Embryonic facial prominence (tissue), 1 donor: Measurements from ENCODE around the gene SEMA5A.

Experiments used
- DNase-seq: peaks from one replicate; pipeline ENCODE4 v3.0.0-alpha.2; 2016; ENCODE audit errors: extremely low spot score

The SEMA5A gene

GRCh38 chr5:9331372-9331771, 214.5 kb downstream of the SEMA5A start:
- DNase-seq, result no peak

DNA sequence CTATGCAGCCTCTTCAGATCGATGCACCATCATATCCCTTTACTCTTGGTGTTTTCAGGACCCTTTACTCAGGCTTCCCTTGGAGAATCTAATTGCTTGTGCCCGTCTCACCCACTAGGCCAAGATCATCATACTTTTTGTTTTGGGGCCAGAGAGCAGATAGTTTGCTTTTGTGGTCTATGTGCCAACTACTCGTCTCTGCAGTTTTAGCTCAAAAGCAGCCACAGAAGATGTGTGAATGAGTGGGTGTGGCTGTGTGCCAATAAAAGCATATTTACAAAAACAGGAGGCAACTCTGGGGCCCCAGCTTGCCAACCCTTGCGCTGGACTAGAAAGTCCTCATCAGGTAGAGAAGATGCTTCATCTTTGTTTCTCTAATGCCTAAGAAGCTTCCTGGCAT, 216.8 kb downstream of the SEMA5A start:
- DNase-seq, result no peak

GRCh38 chr5:9325549-9325948, 220.3 kb downstream of the SEMA5A start:
- no peak for DNase-seq

DNA sequence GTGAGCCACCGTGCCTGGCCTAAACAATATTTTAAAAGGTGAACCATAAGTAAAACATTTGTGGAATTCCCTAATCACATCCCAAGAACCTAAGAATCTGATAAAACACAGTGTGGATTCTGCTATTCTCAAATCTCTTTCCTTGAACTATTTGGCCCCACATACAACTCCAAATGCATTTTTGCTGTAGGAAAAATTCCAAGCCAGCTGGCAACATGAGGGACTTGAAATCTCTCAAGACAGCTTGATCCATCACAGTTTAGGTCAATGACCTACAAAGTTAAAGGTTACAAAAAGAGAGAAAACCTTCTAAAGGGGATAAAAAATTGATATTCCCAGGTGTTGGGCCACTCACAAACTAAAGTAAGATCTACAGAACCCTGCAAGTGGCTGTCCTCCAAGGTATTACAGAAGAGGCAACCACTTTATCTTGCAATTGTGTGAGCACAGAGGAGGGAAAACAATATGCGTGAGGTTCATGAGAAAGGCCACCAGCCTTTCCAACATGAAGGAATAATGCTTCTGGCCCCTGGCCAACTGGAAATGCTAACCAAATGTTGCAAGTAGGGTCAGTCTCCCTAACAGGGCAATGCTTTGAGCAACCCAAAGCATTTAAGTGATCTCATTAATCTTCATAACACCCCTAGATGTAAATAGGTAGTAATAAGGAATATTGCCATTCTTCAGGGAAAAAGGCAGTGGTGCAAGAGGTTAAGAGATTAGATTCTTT, 221.4 kb downstream of the SEMA5A start:
- DNase-seq, result no peak

- DNase-seq, result no peak
These were observed 225.2 kb downstream of the SEMA5A start for GRCh38 chr5:9320652-9321051.

DNA sequence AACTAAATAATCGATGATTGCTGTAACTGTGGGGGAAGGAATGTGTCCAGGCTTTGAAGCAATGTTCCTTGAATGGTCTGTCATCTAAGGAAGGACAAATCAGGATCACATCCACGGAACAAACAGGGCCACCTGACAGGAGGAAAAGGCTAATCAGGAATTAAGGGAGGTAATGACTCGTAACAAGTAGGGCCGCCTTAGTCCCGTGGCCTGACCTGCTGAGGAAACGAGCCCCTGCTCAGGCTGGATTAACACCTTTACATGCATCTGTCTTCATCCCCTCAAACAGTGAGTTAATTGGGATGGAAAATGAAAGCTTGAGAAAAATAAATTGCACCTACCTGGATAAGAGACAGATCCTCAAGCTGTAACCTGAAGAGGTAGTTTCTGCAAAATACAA, 227.8 kb downstream of the SEMA5A start:
- DNase-seq, result no peak

DNA sequence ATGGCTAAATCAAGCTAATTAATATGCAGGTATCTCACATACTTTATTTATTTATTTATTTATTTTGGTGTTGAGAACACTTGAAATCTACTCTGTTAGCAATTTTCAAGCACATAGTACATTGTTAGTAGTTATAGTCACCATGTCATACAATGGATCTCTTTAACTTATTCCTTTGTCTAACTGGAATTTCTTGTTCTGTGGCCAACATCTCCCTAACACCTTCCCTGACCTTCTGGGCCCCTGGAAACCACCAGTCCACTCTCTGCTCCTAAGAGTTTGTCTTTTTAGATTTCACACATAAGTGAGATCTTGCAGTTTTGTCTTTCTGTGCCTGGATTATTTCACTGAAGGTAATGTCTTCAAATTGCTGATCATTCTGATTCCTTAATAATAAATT, 229.1 kb downstream of the SEMA5A start:
- no peak for DNase-seq

GRCh38 chr5:9316041-9316440, 229.8 kb downstream of the SEMA5A start:
- DNase-seq, result no peak

- no peak for DNase-seq
These were observed 231.3 kb downstream of the SEMA5A start for GRCh38 chr5:9314558-9314957.

DNA sequence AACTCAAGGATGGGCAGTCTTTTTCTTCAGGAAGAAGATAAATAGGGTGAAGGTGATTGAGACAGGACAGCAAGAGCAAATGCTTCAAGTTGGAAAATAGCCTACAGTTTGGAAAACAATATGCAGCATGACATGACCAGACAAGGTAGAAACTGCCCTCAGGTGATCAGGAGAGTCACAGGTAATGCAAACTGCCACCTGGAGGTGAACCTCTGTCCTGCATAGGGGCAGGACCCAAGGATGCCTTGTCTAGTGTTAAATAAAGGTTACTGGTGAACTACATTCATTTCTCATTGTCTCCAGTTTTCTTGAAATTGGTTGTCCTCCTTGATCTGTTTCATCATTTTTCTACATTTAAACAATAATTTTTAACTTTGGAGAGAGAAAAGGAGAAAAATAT, 232.1 kb downstream of the SEMA5A start:
- no peak for DNase-seq

- no peak for DNase-seq
These were observed 238.7 kb downstream of the SEMA5A start for GRCh38 chr5:9307150-9307549.

DNA sequence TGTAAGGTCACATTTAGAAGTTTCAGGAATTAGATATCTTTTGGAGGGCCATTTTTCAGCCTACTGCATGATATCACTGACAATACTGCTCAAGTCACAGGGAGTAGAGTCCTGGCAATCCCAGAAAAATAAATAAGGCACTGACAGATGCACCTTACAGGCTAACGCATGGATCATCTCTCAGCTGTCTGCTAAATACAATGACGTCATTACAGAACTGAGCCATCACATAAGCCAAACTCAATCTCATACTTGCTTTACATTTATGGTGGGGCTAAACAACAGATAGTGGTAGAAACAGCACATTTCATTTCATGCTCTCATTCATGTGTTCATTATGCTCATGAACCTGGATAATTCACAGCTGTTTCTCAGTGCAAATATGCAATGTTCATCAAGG, 243.7 kb downstream of the SEMA5A start:
- no peak for DNase-seq

GRCh38 chr5:9301200-9301599, 244.7 kb downstream of the SEMA5A start:
- DNase-seq, result no peak

GRCh38 chr5:9297134-9297533, 248.7 kb downstream of the SEMA5A start:
- no peak for DNase-seq

DNA sequence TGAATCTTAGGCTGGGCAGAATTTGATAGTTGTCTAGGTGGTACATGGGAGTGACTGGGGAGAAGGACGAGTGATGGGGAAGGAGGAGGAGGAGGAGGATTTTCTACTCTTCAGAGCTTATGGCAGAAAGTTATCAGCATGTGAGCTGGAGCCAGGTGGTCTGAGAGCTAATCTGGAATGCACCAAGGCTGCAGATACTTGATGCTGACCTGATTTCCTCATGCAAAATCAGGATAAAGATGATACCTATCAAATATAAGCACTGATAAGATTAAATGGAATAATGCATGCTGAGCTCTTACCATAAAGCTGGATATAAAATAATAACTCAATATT, 250.4 kb downstream of the SEMA5A start:
- DNase-seq, result no peak

DNA sequence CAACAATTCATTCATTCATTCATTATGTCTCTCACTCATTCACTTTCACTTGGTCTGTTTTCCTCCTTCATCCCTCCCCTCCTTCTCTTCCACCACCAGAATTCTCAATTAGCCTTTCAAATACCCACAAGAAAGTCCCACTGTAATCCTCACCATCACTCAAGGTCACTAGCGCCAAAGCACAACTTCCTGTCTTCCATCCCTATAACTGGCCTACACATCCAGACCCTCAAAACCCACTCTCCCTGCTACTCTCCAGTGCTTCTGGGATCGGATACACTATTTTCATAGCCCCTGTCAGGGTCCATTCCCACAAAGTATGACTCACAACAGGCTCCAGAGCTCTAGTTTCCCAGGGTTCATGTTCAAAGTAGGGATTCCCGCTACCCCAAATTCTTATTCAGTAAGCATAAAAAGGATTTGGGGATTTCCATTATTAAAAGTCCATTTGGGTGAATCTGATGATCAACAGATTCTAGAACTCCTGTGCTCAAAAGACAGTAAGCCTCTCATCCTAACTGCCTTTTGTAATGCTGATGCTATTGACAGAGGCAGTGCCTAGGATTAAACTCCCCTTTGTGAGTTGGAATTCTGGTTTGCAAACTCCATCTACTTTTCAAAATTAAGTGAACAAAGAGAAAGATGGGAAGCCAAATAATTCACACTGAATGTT, 250.9 kb downstream of the SEMA5A start:
- DNase-seq, result no peak

GRCh38 chr5:9288234-9288633, 257.6 kb downstream of the SEMA5A start:
- DNase-seq, result no peak

GRCh38 chr5:9284781-9285307, 261.0 kb downstream of the SEMA5A start:
- DNase-seq, result peak; percentile 53

DNA sequence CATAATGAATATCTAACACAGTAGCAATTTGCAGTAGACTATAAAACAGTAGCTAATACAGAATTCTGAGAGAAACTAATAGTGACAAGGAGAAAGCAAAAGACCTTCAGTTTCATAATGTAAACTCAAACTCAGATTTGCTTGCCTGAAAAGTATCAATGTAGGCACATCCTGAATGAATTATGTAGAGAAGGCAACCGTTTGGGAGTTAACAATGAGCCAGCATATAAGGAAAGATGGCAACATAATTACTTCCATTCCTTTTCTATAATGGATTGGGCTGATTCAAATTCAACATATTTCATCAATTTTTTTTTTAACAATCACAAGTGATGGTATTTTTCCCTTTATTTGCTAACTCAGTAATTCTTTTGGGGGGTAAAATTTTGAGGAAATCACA, 261.6 kb downstream of the SEMA5A start:
- DNase-seq, result peak; percentile 31

DNA sequence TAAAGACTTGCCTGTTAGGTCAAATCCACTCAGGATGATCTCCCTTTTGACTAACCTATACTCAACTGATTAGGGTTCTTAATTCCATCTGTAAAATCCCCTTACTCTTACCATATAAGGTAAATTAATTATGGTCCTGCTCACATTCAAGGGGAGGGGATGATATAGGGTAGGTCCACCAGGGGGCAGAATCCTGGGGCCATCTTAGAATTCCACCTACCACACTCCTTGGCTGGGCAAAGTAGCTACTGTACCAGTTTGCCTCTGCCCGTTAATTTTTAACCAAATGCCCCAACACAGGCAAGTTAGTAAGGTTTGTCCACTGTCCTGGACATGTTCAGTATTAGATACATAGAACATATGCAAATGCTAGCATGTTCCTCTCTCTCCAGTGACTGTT, 262.4 kb downstream of the SEMA5A start:
- no peak for DNase-seq

DNA sequence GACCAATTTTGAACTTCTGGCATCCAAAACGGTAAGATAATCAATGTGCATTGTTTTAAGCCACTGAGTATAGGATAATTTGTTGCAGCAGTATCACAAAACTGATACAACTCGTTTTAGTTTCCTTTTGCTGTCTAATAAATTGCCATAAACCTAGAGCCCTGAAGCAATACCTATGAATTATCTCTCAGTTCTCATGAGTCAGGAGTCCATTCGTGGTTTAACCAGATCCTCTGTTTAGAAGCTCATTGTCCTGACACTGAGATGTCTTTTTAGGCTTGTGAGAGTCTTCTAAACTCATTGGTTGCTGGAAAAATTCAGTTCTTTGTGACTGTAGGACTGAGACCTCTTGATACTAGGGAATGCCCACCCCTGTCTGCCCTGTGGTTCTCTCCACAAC, 262.9 kb downstream of the SEMA5A start:
- DNase-seq, result no peak

DNA sequence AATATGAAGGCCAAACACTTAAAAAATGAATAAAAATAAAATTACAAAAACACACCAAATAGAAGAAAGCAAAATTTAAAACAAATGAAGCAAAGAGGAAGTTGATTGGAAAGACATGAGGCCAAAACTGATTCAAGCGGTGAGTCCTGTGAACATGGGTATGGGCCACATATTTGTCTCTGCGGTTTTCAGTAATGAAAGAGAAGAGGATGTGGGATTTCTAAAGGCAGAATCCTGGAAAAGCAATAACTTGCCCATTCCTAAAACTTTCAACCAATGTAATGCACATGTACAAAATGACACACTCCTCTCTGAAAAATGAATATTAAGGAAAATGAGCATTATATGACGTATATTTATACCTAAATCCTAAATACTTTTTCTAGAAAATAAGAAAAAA, 263.7 kb downstream of the SEMA5A start:
- no peak for DNase-seq

- DNase-seq, result no peak
These were observed 266.1 kb downstream of the SEMA5A start for GRCh38 chr5:9279774-9280173.
